LoVo (cell line): Measurements from ENCODE around the gene COLQ.

Experiments used
- DNase-seq: peaks from one replicate; pipeline ENCODE4 v3.0.0-alpha.2; 2016; ENCODE audit warnings: low spot score

Gene COLQ

DNA sequence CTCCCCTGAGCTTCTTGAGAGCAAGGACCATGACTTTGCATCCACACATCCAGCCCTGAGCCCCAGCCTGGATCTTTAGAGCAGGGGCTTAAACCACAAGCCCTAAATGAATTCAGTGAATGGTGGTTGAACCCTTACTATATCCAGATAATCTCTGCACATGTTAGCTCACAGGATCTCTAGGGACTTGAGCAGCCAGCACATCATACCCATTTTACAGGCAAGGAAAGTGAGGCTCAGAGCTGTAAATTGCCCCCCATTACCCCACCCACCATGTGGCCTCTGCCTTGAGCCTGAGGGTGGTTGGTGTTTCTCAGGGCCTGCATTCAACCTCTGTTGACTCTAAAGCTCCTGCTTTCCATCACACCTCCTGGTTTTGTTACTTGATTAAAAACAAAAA is 66.5 kb downstream of the COLQ start:
- DNase-seq = no peak

DNA sequence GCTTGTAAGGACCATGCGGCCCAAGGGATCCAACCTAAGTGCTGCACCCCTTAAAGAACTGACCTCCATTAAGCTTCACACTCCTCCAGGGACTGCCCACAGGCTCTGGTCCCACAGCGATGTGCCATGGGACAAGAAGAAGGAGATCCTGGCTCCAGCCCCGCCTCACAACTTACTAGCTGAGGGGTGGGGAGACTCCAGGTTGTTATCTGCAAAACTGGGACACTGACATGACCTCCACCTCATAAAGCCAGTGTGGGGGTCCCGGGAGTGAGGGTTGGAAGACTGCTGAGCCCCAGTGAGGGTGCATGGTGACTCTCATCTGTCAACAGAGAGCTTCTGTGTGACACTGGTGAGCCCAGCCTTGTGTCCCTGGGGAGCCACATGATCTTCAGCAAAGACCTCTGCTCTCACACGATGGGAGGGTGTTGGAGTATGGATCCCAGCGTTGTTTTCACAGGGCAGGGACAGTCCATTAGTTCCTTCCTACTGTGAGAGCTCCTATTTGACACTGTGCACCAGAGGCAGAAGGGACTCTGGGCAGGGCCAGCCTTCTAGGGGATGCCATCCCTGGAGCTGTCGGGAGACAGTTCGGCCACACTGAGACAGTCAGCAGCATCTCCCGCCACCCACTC is 67.4 kb downstream of the COLQ start:
- no peak for DNase-seq

DNA sequence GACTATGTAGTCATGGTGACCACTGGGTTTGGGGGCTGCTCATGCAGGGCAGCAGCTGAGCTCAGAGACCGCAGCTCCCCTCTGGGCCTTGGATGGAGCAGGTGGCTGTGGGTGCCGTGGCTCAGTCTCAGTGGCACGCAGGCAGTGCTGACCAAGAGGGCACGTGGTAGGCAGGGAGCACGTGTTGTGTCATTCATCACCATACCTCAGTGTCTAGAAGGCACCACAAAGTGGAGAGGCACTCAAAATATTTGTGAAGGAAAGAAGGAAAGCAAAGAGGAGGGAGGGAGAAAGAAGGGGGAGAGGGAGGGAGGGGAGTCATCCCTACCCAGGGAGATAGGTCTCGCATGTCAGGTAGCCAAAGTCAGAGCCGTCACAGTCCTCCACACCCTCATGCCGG is 68.0 kb downstream of the COLQ start:
- DNase-seq = no peak

DNA sequence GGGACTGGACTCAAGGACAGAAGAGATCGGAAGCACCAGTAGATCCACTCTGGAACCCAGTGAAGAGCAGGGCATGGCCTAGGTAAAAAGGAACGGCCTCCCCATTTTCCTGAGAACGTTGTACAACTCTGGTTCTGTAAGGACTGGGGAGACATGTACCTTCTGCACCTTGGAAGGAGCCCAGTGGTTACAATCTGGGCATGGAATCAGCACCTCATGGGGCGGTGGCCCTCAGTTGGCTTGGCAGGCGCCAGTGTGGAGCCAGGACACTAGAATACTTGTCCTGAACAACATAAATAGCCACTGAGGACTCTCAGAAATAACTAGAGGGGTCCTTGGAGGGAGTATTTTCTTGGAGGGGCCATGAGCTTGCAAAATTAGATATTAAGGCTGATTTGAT is 68.5 kb downstream of the COLQ start:
- no peak for DNase-seq

DNA sequence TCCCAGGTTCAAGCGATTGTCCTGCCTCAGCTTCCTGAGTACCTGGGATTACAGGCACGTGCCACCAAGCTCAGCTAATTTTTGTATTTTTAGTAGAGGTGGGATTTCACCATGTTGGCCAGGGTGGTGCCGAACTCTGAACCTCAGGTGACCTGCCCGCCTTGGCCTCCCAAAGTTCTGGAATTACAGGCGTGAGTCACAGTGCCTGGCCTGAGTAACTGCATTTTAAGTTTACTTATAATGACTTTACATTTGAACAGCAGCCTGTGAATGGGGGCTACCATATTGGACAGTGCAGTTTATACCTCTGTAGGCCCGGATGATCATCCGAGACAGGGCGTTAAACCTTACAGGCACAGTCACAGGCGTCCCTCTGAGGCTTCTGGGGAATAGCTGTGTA is 69.3 kb downstream of the COLQ start:
- no peak for DNase-seq

DNA sequence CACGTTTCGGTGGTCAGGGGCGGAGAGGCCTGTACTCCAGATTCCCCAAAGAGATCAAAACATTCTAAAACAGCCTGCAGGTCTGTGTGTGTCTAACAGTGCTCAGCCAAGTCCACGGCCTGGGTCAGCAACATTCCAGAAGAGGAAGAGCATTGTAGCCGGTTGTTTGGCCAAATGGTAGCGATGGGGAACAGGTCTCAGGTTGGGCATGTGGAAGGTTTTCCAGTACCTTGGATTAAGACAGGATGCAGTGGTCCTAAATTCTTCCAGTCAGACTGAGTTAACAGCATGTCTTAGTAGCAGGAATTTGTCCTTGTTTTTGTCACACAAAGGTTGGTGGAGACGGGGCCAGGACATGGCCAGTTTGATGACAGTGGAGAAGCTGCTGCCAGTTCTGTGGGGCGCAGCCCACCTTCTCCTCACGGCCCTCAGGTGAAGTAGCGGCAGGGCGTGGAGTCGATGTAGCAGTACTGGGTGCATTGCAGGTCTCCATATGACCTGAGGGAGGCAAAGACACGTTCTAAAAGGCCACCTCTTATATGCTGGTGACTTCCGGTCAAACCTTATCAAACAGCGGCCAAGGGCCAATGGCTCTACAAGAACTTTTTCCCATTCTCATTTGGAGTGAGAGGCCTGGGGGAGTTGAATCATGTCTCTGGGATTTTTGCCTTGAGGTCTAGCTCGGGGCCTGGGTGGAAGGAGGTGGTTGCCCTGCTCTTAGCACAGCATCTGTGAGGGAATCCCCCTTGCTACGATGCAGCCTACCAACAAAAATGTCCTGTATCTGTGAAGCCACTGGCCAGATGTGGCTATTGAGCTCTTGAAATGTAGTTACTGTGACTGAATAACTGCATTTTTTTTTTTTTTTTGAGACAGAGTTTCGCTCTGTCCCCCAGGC is 70.0 kb downstream of the COLQ start:
- DNase-seq = no peak

DNA sequence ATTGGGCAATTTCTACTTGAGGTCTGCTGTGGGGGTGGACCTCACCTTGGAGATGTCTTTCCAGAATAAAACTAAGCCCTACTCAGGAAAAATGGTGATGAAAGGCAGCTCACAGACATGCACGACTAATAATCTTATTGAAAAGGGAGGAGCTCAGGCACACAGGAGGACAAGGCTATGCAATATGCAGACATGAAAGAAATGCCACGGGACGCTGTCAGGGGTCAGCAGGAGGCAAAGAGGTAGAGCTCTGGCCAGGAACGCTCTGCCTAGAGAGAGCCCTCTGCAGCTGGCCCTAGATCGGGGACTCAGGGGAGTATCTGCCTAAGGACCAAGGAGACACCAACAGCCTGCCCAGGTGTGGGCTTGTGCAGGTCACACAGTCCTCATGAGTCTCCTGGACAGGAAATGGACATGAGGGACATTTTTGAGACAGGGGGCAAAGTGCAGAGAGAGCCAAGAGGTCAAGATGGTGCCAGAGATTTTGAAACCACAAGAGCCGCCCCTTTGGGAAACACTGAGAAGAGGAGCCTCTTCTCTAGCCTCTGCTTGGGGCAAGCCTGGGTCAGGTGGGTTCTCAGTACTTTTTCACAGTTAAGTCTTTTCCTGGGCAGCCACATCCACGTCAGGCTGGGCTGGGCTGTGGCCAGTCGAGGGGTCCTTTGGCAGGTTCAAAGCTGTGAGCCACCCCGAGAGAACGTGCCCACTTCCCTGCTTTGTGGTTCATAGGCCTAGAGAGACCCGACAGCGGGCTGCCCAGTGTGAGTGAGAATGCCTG is 70.9 kb downstream of the COLQ start:
- no peak for DNase-seq

DNA sequence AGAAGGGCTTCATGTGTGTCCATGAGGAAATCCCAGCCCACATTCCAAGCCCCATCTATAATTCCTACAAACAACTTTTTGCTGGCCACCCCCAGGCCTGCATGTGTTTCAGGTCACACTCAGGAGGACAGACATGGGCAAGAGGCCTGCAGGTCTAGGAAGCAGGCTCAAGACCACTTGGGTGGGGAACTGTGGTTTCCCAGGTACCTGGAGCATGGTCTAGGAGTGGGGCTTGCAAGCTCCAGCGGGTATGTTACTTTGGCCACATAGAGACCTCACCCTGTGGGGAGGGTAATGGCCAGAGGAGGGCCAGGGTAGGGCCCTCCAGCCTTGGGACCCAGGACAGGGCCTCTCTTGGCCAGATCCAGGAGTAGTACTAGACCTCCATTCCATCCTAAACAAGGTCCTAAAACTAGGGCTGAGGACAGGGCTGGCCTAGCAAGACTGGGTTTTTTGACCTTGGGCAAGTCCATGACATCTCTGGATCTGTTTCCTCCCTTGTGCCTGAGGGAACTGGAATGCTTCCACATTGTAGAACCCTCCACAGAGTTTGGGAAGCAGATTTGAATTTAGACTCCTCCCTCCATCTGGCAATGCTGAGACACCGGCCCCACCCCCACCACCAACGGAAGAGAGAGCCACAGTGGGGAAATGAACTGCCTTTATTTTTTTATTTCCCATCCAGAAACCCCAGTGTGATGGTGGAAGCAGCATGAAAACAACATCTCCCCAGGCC is 71.8 kb downstream of the COLQ start:
- DNase-seq = no peak

DNA sequence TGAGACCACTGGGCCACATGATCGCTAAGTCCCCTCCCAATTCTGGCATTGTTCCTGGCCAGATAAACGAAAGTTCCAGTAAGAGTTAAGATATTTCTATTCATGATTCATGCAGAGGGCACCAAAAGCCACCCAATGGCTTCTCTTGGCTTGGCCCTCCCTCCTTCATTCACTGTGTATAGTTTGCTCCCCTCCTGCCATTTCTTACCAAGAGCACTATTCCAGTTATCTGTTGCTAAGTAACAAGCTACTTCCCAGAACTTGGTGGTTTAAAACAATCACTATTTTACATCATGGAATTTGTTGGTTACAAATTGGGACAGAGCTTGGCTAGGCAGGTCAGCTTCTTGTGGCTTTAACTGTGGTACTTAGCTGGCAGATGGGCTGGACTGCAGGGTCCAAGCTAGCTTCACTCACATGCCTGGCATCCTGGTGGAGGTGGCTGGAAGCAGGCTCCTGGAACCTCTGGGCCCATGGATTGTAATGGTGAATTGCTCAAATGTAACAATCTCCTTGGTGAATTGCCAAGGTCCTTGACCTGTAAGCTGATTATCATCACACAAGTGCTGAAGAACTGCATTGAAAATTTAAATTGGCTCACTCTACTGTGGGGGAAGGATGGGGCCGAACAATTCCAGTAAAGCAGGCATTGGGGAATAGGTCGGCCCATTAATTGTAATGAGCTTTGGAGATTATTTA is 77.5 kb downstream of the COLQ start:
- no peak for DNase-seq

DNA sequence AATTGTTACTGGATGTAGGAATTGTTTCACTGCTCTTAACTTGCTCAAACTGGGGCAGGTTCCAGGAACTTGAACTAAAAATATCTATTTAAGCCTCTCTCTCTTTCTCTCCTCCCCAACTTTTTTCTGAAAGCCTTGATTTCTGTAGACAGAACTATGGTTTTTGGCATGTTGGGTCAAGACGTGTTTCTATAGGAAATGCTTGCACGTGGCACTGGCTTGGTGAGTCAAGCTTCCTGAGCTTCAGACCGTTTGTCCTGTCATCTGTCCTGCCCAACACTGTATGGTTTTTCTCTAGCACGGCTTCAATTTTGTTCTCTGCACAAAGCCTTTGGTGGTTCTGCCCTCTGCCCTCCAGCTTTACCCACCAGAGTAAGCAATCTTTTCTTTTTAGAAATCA is 80.6 kb downstream of the COLQ start:
- DNase-seq = no peak

DNA sequence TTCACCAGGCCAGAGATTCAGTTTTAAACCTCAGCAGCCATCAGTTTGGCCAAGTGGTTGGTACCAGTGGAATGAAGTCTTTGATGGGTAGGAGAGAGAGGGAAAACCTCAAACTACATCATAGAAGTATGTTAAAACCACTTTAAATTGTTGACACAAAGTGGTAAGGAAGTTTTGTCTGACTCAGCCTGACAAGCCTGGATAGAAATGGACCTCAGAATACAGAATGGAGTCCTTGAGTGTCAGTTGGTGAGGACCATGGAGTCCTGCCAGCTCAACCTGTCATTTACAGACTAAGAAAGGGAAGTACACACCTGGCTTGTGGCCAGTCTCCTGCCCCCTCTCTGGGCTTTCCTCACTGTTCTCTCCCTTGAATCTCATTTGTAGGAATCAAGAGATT is 82.0 kb downstream of the COLQ start:
- no peak for DNase-seq

DNA sequence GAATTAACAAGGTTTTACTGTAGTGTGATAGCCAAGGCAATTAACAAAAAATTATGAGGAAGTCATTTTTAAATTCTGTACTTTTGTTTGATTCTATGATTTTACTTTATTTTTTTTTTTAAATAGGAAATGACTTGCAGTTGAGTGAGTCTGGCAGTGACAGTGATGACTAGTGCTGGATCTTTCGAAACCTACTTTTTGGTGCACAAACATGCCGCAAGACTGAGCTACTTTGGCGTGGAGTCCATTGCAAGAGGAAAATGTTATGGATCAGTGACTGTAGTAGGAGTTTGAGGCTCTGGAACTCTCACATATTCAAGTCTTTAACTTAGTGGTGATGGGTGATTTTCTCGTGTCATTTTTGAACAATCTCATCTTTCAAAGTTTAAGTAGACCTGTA is 82.5 kb downstream of the COLQ start:
- no peak for DNase-seq

DNA sequence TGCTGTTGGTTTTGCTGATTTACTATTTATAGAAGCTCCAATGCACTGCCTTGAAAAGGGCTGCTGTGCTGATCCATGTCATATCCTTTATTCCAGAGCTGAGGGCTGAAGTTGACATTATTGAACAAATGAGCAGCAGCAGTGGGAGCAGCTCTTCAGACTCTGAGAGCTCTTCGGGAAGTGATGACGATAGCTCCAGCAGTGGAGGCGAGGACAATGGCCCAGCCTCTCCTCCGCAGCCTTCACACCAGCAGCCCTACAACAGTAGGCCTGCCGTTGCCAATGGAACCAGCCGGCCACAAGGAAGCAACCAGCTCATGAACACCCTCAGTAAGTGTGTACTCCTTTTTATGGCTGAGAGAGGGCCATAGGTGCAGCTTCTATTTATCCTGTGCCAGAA is 85.3 kb downstream of the COLQ start:
- DNase-seq = no peak

DNA sequence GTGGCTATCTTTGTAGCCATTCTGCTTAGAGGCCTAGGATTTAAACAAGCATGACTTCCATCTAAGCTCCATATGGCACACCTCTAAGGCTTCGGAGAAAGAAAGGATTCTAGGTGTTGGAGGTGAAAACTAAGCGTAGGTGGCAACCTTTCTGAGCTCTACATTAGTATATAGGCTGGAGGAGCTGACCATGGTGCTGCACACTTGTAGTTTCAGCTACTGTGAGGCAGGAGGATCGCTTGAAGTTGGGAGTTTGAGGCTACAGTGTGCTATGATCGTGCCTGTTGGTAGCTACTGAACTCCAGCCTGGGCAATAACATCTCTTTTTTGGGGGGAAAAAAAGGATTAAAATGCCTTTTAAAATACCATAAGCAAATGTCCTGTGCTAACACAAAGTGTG is 86.8 kb downstream of the COLQ start:
- no peak for DNase-seq

DNA sequence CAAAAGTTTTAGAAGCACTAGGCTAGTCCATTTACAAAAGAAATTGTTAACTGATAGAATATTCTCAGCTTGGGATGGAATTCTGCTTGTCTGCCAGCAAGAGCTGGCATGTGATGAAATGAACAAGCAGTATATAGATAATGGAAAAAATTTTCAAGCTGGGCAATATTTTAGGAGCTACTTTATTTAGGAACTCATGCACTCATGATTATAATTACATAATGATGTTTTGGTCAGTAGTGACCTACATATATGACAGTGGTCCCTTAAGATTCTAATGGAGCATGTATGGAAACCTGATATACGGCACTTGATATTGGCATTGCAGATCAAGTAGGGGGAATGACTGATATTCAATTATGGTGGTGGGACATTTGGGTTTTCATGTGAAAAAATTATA is 88.0 kb downstream of the COLQ start:
- no peak for DNase-seq

DNA sequence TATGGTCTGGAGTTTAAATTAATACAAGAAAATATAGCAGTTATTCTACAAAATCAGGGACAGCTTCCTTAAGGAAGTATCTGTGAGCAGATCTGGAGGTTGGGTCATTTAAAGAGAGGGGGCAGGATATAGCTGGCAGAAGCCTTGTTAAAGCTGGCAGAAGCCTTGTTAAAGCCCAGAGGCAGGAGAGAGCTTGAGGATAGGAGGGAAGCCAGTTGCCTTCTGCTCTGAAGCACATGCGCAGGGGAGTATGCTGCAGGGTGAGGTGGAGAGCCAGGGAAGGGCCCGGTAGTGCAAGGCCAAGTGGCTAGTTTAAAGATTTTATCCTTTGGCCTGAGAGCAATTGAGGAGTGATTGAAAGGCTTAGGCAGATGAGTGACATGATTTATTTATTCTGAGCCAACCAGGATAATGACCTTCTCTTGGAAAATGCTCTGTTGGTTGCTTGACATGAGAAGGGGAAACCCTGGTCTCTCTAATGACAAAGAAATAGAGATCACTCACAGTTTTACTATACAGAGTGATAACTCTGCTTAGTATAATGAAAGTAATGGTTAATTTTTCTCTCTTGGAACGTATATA is 90.2 kb downstream of the COLQ start:
- no peak for DNase-seq

DNA sequence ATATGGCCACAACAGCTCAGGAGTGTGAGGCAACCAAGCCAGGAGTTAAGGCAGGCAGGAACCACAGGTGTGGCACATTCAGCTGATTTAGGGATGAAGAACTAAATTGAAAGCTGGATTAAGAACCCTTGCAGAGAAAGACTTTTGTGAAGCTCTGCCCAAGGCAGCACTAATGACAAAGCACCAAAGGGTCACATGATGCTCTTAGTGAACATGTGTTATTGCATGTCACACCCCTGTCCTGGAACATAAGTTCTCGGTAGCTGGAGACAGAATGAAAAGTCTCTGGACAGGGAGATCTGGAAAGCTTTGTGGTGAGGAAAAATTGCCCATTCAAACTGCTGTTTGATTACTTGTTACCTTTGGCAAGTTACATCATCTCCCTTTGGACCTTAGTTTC is 90.9 kb downstream of the COLQ start:
- no peak for DNase-seq

DNA sequence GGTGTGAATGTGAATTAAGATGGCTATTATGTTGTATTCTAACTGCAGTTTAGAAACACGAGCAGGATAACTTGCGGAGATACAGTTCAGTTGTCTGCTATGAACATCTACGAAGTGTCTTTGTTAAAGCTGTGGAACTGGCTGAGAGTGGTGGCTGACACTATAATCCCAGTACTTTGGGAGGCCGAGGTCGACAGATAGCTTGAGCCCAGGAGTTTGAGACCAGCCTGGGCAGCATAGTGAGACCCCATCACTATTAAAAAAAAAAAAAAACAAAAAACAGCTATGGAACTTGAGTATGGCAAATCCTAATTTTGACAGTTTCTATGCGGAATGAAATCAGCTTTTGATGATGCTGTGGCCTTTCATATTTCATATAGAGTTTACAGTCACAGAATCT is 92.4 kb downstream of the COLQ start:
- DNase-seq = no peak

DNA sequence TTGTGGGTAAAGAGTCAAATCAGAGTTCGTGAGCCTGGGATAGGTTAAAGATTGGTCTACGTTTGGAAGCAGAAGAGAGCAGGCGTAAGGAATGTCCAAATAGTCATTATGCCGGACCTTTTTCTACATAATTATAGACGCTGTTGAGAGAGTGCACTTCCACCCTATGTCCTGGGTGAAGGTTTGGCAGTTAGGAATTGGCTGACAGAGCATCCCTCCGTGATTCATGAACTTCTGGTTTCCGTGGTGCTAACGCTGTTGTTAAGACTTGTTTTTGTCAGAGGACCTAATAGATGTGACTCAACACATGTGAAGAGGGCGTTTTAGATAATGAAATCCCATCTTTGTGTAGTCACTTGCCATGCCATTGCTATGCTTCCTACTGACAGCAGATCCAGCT is 93.0 kb downstream of the COLQ start:
- DNase-seq = peak; percentile 7

DNA sequence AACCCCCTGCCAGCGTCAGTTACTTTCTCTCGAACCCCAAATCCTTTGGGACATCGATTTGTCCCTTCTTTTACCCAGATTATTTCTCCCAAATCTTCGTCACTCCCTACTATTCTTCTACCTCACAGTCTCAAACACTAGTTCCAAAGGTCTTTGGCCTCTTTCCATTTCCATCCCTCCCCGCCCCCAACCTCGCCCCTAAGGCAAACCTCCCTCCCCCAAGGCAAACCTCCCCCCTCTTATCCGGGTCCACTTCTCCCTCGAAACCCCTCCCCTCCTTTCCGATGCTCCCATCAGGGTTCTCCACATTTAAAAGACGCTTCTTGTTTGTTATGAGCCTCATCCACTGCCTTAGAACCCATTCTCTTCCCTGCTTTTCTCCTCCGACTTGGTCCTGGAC is 93.5 kb downstream of the COLQ start:
- DNase-seq = no peak

DNA sequence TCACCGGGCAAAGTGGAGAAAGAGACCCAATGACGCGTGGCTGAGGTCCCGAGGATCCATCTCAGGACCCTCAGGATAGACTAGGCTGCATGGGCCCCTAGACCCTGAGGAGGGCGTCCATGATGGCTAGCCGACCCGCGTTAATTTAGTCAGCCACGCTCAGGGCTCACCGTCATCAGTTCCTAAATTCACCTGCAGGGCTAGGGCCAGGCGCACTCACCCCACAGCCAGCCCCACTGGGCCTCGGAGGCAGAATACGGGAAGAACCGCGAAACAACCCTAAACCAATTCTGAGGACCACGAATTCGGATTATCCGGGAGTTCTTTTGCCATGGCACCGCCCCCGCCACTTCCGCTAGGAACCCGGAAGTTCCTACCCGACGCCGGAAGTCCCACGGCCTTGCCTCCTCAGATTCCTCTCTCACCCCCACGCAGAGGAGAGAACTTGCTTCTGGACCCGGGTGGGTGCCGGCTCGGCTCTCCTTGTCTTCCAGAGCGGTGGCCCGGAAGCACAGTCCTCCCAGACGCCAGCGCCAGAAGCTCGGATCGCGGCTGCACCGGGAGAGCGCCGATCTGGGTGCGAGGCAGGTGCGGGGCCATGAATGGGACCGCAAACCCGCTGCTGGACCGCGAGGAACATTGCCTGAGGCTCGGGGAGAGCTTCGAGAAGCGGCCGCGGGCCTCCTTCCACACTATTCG is 94.2 kb downstream of the COLQ start, which contains the start of the genes EAF1 and METTL6:
Gene EAF1 (plus strand): TSS at position 417 of the 699 bp plus-strand sequence. CDS start 182 bp downstream, at position 599.
Gene METTL6 (minus strand): TSS at position 363 of the 699 bp plus-strand sequence. CDS start 1,033 bp downstream, outside the sequence.
- peak; percentile 81 for DNase-seq
